ENCODE measurements around the gene IER3. TPM values are rescaled to one million over a fixed set of nuclear protein-coding genes. Genes with fewer than 3 reads are reported as not detected.

IER3 gene
- total and polyA plus RNA-seq, 2 of the 13 experiments (the other 11 are each of a cell fraction or from before 2014, with no cell fraction given): 51.1 to 131 TPM

DNA sequence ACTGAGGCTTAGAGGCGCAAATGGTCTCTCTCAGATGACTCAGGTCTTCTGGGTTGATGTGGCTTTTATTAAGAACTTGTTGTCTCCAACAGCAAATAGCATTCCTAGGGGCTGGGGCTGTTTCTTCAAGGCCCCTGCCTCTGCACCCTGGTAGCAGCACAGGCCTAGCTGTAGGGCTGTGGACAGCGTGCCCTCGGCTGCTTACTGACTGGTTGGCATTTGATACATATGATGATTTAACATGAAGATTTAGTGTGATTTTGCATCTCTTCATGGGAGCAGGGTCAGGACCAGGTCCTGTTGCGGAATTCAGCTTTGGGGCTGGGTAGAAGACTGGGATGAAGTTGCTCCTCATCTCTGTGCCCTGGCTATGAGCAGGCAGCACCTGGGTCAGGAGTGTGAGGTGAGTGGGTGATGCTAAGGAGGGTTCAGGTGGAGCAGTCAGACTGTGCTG lies 24.3 kb upstream of the IER3 start:
- no TSS peak for BruUV-seq (replicated peaks)
- intact Hi-C loops (cut with micrococcal nuclease; ENCODE audit: unreplicated experiment) (loop anchor here (1.0 to 2.0 kb wide), 3 partner anchors 13 to 60 kb away; partner anchors contain the start of gene IER3), in situ Hi-C loops (cut with HindIII; ENCODE audit: extremely low pct_ligation_motif_present, low pct_unique_long_range_greater_than_20kb) (no loop called here)
- 91% methylated on average over 4 of the region's 4 CpGs for WGBS (ENCODE audit: low lambda C conversion rate)
- no peak for FAIRE-seq
- H3K4me3 ChIP-seq (replicated peaks in 1 of 3; ENCODE audit: insufficient read depth in 1 of 3, low read depth in 2 of 3, low read length in 3 of 3): peak overlapping the region; percentile 35 to 69 (median 44); a peak in 5 of 6 replicates
- no peak overlapping the region for H2AFZ ChIP-seq (ENCODE audit: low read length)
- peak overlapping the region; percentile 98 for H3K27ac ChIP-seq (ENCODE audit: extremely low read length, insufficient read depth, low read length)
- H3K9me3 ChIP-seq (ENCODE audit: low read length): no peaks in the 10 kb centered on the region
- H3K27me3 ChIP-seq (ENCODE audit: control insufficient read depth in 1 of 2, insufficient read depth in 2 of 2, low read length in 2 of 2): no peaks in the 10 kb centered on the region
- no peaks in the 10 kb centered on the region for H4K20me1 ChIP-seq (ENCODE audit: insufficient read depth, low read length)
- H3K79me2 ChIP-seq (ENCODE audit: insufficient read depth, low read length): no peaks in the 10 kb centered on the region
- H3K9ac ChIP-seq (ENCODE audit: insufficient read depth, low read depth, low read length): peak overlapping the region; percentile 93
- CTCF ChIA-PET (ENCODE audit: low intra/inter-chr PET ratio, low total read pairs): no interaction called here
- H3K36me3 ChIP-seq (replicated peaks in 1 of 2; ENCODE audit: control insufficient read depth in 1 of 2, insufficient read depth in 2 of 2, low read length in 2 of 2): no peaks in the 10 kb centered on the region
- H3K4me2 ChIP-seq (ENCODE audit: low read depth, low read length): peak overlapping the region; percentile 90
- peaks cover 86% of the 10 kb centered on the region for H3K4me1 ChIP-seq (ENCODE audit: insufficient read depth, low read length)
- POLR2A ChIA-PET: interaction anchor here (0.8 to 11.8 kb wide), 15 partner anchors 7 to 151 kb away, joined by 3 to 414 read pairs (median 14); partner anchors contain the start of genes DDR1, FLOT1, IER3 and MRPS18B
- DNase-seq (ENCODE audit: low spot score): no peak
- ATAC-seq: peak; percentile 22; the same call in 2 of the 3 replicates
- TF ChIP-seq ZNF678 (CRISPR knock-in tag; IDR thresholded peaks at IDR 0.05) (no peak), HIVEP1 (CRISPR knock-in tag; IDR thresholded peaks at IDR 0.05) (no peak), ZNF761 (CRISPR knock-in tag; conservative IDR thresholded peaks at IDR 0.05) (0 out of 2 replicates have a peak, but pooled peaks have one; percentile 6), MTF2 (CRISPR knock-in tag; IDR thresholded peaks at IDR 0.05; ENCODE audit: borderline replicate concordance) (no peak), ZNF615 (CRISPR knock-in tag; IDR thresholded peaks at IDR 0.05; ENCODE audit: borderline replicate concordance) (no peak), ZSCAN31 (CRISPR knock-in tag; IDR thresholded peaks at IDR 0.05; ENCODE audit: low read depth) (peak; percentile 20; the same call in 1 of the 2 replicates), ATF7 (IDR thresholded peaks at IDR 0.05) (no peak), ATF7 (CRISPR knock-in tag; IDR thresholded peaks at IDR 0.05) (0 out of 2 replicates have a peak, but pooled peaks have one; percentile 10)
- TF ChIP-seq, protein P1, sequence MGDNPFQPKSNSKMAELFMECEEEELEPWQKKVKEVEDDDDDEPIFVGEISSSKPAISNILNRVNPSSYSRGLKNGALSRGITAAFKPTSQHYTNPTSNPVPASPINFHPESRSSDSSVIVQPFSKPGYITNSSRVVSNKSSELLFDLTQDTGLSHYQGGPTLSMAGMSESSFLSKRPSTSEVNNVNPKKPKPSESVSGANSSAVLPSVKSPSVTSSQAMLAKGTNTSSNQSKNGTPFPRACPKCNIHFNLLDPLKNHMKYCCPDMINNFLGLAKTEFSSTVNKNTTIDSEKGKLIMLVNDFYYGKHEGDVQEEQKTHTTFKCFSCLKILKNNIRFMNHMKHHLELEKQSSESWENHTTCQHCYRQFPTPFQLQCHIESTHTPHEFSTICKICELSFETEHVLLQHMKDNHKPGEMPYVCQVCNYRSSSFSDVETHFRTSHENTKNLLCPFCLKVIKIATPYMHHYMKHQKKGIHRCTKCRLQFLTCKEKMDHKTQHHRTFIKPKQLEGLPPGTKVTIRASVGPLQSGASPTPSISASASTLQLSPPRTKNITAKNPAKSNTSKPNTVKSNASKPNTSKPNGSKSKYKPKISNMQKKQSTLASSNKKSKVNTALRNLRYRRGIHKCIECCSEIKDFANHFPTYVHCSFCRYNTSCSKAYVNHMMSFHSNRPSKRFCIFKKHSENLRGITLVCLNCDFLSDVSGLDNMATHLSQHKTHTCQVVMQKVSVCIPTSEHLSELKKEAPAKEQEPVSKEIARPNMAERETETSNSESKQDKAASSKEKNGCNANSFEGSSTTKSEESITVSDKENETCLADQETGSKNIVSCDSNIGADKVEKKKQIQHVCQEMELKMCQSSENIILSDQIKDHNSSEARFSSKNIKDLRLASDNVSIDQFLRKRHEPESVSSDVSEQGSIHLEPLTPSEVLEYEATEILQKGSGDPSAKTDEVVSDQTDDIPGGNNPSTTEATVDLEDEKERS (CRISPR knock-in tag; IDR thresholded peaks at IDR 0.05): no peak
- TF ChIP-seq, protein P2, sequence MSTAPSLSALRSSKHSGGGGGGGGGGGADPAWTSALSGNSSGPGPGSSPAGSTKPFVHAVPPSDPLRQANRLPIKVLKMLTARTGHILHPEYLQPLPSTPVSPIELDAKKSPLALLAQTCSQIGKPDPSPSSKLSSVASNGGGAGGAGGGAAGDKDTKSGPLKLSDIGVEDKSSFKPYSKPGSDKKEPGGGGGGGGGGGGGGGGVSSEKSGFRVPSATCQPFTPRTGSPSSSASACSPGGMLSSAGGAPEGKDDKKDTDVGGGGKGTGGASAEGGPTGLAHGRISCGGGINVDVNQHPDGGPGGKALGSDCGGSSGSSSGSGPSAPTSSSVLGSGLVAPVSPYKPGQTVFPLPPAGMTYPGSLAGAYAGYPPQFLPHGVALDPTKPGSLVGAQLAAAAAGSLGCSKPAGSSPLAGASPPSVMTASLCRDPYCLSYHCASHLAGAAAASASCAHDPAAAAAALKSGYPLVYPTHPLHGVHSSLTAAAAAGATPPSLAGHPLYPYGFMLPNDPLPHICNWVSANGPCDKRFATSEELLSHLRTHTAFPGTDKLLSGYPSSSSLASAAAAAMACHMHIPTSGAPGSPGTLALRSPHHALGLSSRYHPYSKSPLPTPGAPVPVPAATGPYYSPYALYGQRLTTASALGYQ (CRISPR knock-in tag; IDR thresholded peaks at IDR 0.05): no peak
- TF ChIP-seq, protein P3, sequence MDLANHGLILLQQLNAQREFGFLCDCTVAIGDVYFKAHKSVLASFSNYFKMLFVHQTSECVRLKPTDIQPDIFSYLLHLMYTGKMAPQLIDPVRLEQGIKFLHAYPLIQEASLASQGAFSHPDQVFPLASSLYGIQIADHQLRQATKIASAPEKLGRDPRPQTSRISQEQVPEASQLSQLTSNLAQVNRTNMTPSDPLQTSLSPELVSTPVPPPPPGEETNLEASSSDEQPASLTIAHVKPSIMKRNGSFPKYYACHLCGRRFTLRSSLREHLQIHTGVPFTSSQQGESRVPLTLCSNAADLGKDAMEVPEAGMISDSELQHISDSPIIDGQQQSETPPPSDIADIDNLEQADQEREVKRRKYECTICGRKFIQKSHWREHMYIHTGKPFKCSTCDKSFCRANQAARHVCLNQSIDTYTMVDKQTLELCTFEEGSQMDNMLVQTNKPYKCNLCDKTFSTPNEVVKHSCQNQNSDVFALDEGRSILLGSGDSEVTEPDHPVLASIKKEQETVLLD (CRISPR knock-in tag; IDR thresholded peaks at IDR 0.05; ENCODE audit: low read depth): no peak
- TF ChIP-seq, protein P4, sequence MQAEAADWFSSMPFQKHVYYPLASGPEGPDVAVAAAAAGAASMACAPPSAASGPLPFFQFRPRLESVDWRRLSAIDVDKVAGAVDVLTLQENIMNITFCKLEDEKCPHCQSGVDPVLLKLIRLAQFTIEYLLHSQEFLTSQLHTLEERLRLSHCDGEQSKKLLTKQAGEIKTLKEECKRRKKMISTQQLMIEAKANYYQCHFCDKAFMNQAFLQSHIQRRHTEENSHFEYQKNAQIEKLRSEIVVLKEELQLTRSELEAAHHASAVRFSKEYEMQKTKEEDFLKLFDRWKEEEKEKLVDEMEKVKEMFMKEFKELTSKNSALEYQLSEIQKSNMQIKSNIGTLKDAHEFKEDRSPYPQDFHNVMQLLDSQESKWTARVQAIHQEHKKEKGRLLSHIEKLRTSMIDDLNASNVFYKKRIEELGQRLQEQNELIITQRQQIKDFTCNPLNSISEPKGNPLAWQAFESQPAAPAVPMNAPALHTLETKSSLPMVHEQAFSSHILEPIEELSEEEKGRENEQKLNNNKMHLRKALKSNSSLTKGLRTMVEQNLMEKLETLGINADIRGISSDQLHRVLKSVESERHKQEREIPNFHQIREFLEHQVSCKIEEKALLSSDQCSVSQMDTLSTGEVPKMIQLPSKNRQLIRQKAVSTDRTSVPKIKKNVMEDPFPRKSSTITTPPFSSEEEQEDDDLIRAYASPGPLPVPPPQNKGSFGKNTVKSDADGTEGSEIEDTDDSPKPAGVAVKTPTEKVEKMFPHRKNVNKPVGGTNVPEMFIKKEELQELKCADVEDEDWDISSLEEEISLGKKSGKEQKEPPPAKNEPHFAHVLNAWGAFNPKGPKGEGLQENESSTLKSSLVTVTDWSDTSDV (CRISPR knock-in tag; IDR thresholded peaks at IDR 0.05): peak; percentile 79; the same call in 1 of the 2 replicates
